NB4 (cell line): ENCODE measurements around the gene NCOA6.

ENCODE experiments used
- MAX ChIP-seq: IDR thresholded peaks from 2 replicates; pipeline ENCODE4 v1.6.1; 2011; ENCODE audit warnings: low read depth, low read length
- POLR2A ChIP-seq: IDR thresholded peaks from 2 replicates; pipeline ENCODE4 v1.6.1; 2011; ENCODE audit warnings: mild to moderate bottlenecking; ENCODE audit not compliant: insufficient read length; ENCODE audit errors: extremely low read depth
- TF ChIP-seq, protein P1 (sequence below): IDR thresholded peaks from one replicate; pipeline ENCODE4 v1.5.1; 2012; ENCODE audit warnings: low read depth, low read length

GRCh38 chr20:34755367-34755766 is 70.1 kb downstream of the NCOA6 start:
- TF ChIP-seq, protein P1, sequence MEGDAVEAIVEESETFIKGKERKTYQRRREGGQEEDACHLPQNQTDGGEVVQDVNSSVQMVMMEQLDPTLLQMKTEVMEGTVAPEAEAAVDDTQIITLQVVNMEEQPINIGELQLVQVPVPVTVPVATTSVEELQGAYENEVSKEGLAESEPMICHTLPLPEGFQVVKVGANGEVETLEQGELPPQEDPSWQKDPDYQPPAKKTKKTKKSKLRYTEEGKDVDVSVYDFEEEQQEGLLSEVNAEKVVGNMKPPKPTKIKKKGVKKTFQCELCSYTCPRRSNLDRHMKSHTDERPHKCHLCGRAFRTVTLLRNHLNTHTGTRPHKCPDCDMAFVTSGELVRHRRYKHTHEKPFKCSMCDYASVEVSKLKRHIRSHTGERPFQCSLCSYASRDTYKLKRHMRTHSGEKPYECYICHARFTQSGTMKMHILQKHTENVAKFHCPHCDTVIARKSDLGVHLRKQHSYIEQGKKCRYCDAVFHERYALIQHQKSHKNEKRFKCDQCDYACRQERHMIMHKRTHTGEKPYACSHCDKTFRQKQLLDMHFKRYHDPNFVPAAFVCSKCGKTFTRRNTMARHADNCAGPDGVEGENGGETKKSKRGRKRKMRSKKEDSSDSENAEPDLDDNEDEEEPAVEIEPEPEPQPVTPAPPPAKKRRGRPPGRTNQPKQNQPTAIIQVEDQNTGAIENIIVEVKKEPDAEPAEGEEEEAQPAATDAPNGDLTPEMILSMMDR = no peak
- TF ChIP-seq MAX (no peak), POLR2A (no peak)
